A673 (cell line): Measurements from ENCODE around the gene CHD5.

Source experiments
- CTCF ChIP-seq: fragments of 300-800, 200-600 bp; sonication (generic); conservative IDR thresholded peaks from 2 replicates; pipeline ENCODE4 v1.5.1; 2017; ENCODE audit warnings: low read depth, mild to moderate bottlenecking, antibody characterized with exemption, low read length, moderate library complexity, mixed read lengths
- EZH2 ChIP-seq: fragments of 200-600 bp; sonication (generic); IDR thresholded peaks from 2 replicates; pipeline ENCODE4 v1.6.1; 2017; ENCODE audit warnings: borderline replicate concordance, low read depth, mild to moderate bottlenecking, mixed read lengths, antibody characterized with exemption, low read length; ENCODE audit not compliant: poor library complexity, severe bottlenecking

- TF ChIP-seq CTCF (no peak), EZH2 (no peak)
Measured at GRCh38 chr1:6184083-6184783, 4.1 kb upstream of the CHD5 start.
